ENCODE results near the gene WAC. TPM values are rescaled to one million over a fixed set of nuclear protein-coding genes. Genes with fewer than 3 reads are reported as not detected.

WAC gene
- total and polyA plus RNA-seq, 2 of the 13 experiments (the other 11 are each of a cell fraction or from before 2014, with no cell fraction given): 69.1 to 96.2 TPM

DNA sequence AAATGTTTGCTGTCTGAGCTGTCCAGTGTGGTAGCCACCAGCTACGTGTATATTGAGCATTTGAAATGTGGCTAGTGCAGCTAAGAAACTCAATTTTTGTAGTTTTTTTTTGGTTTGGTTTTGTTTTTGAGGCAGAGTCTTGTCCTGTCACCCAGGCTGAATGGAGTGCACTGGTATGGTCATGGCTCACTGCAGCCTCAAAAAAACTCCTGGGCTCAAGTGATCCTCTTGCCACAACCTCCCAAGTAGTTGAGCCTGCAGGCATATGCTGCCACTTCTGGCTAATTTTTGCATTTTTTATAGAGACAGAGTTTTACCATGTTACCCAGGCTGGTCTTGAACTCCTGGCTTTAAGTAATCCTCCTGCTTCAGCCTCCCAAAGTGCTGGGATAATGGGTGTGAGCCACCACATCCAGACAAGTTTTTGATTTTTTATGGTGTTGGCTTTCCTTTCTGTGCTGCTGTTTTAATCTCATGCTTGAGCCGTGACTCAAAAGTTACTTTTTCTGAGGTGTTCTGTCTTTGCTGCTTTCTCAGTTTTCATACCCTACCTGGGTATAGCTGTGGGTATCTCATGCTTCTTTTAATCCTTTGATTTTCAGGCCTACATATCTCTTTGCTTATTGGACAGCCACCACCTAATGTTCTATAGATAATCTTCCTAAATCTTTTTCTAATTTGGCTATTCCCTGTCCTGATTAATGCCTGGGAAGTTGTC, 16.0 kb downstream of the WAC start:
- H3K36me3 ChIP-seq (replicated peaks in 1 of 2; ENCODE audit: control insufficient read depth in 1 of 2, insufficient read depth in 2 of 2, low read length in 2 of 2): peaks cover 6 to 48% of the 10 kb centered on the region in 2 experiments
- no peak overlapping the region for H3K9ac ChIP-seq (ENCODE audit: insufficient read depth, low read depth, low read length)
- ATAC-seq: no peak
- peaks cover 40% of the 10 kb centered on the region for H4K20me1 ChIP-seq (ENCODE audit: insufficient read depth, low read length)
- TF ChIP-seq ZNF501 (CRISPR knock-in tag; IDR thresholded peaks at IDR 0.05) (no peak), SYNCRIP (IDR thresholded peaks at IDR 0.05; ENCODE audit: insufficient read depth, low read depth, low read length) (no peak), ELF1 (CRISPR knock-in tag; IDR thresholded peaks at IDR 0.05) (no peak), ATAD3A (CRISPR knock-in tag; IDR thresholded peaks at IDR 0.05) (no peak), CAMTA2 (CRISPR knock-in tag; IDR thresholded peaks at IDR 0.05; ENCODE audit: borderline replicate concordance) (no peak), ZSCAN29 (CRISPR knock-in tag; conservative IDR thresholded peaks at IDR 0.05) (no peak)
- TF ChIP-seq, protein P1, sequence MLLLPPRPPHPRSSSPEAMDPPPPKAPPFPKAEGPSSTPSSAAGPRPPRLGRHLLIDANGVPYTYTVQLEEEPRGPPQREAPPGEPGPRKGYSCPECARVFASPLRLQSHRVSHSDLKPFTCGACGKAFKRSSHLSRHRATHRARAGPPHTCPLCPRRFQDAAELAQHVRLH (CRISPR knock-in tag; IDR thresholded peaks at IDR 0.05; ENCODE audit: borderline replicate concordance, low read depth): no peak
- no peak overlapping the region for H3K27ac ChIP-seq (ENCODE audit: extremely low read length, insufficient read depth, low read length)
- CTCF ChIA-PET (ENCODE audit: low intra/inter-chr PET ratio, low total read pairs): no interaction called here
- WGBS (ENCODE audit: low lambda C conversion rate): 95% methylated on average over 2 of the region's 2 CpGs
- intact Hi-C loops (cut with micrococcal nuclease; ENCODE audit: unreplicated experiment): no loop called here
- in situ Hi-C loops (cut with HindIII; ENCODE audit: extremely low pct_ligation_motif_present, low pct_unique_long_range_greater_than_20kb): no loop called here
- no peak for DNase-seq (ENCODE audit: low spot score)
- peaks cover 92% of the 10 kb centered on the region for H3K79me2 ChIP-seq (ENCODE audit: insufficient read depth, low read length)
- BruUV-seq (replicated peaks): no TSS peak
- H3K9me3 ChIP-seq (ENCODE audit: low read length): no peaks in the 10 kb centered on the region
- FAIRE-seq: peak; percentile 21
- no peak overlapping the region for H3K4me3 ChIP-seq (replicated peaks in 1 of 3; ENCODE audit: insufficient read depth in 1 of 3, low read depth in 2 of 3, low read length in 3 of 3)
- H3K4me1 ChIP-seq (ENCODE audit: insufficient read depth, low read length): peaks cover 42% of the 10 kb centered on the region
- no peak overlapping the region for H2AFZ ChIP-seq (ENCODE audit: low read length)
- POLR2A ChIA-PET: no interaction called here
- no peak overlapping the region for H3K4me2 ChIP-seq (ENCODE audit: low read depth, low read length)
- no peaks in the 10 kb centered on the region for H3K27me3 ChIP-seq (ENCODE audit: control insufficient read depth in 1 of 2, insufficient read depth in 2 of 2, low read length in 2 of 2)

DNA sequence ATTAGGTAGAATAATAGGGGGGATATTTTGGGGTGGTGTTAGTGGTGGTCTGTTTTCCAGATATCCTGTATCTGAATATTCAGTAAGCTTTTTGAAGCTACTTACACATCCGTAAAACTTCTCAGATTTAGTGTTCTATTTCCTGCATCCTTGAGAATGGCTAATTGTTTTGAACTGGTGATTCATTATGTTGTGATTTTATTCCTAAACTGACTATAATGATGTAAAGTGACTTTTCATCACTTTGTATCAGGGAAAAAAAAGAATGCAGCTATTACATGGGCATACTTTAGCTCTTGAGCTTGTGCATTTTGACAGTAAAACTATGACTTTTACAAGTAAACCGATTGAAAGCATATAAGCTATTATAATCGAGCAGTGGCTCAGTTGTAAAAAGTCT, 18.2 kb downstream of the WAC start:
- DNase-seq (ENCODE audit: low spot score) (no peak), ATAC-seq (no peak), FAIRE-seq (no peak)
- ChIA-PET CTCF (ENCODE audit: low intra/inter-chr PET ratio, low total read pairs) (no interaction called here), POLR2A (interaction anchor here (0.9 to 1.4 kb wide), 2 partner anchors 15 to 19 kb away, joined by 3 to 6 read pairs; partner anchors contain the start of gene WAC)
- peaks cover 95% of the 10 kb centered on the region for H3K79me2 ChIP-seq (ENCODE audit: insufficient read depth, low read length)
- TSS peak; percentile 9 for BruUV-seq (replicated peaks)
- no peak overlapping the region for H3K27ac ChIP-seq (ENCODE audit: extremely low read length, insufficient read depth, low read length)
- no peaks in the 10 kb centered on the region for H3K9me3 ChIP-seq (ENCODE audit: low read length)
- H2AFZ ChIP-seq (ENCODE audit: low read length): no peak overlapping the region
- in situ Hi-C loops (cut with HindIII; ENCODE audit: extremely low pct_ligation_motif_present, low pct_unique_long_range_greater_than_20kb): no loop called here
- WGBS (ENCODE audit: low lambda C conversion rate): 97% methylated on average over 3 of the region's 3 CpGs
- H3K36me3 ChIP-seq (replicated peaks in 1 of 2; ENCODE audit: control insufficient read depth in 1 of 2, insufficient read depth in 2 of 2, low read length in 2 of 2): peaks cover 10 to 53% of the 10 kb centered on the region in 2 experiments
- H3K9ac ChIP-seq (ENCODE audit: insufficient read depth, low read depth, low read length): no peak overlapping the region
- peaks cover 45% of the 10 kb centered on the region for H4K20me1 ChIP-seq (ENCODE audit: insufficient read depth, low read length)
- no peak overlapping the region for H3K4me2 ChIP-seq (ENCODE audit: low read depth, low read length)
- intact Hi-C loops (cut with micrococcal nuclease; ENCODE audit: unreplicated experiment): no loop called here
- H3K27me3 ChIP-seq (ENCODE audit: control insufficient read depth in 1 of 2, insufficient read depth in 2 of 2, low read length in 2 of 2): no peaks in the 10 kb centered on the region
- no peak overlapping the region for H3K4me3 ChIP-seq (replicated peaks in 1 of 3; ENCODE audit: insufficient read depth in 1 of 3, low read depth in 2 of 3, low read length in 3 of 3)
- peaks cover 40% of the 10 kb centered on the region for H3K4me1 ChIP-seq (ENCODE audit: insufficient read depth, low read length)
- no peak for TF ChIP-seq NCOR1 (IDR thresholded peaks at IDR 0.05; ENCODE audit: borderline replicate concordance, low read length)
- no peak for TF ChIP-seq SOX5 (CRISPR knock-in tag; IDR thresholded peaks at IDR 0.05; ENCODE audit: borderline replicate concordance)
- TF ChIP-seq SIN3A (IDR thresholded peaks at IDR 0.05; ENCODE audit: borderline replicate concordance, low read depth, low read length): no peak
- TF ChIP-seq ZNF577 (CRISPR knock-in tag; IDR thresholded peaks at IDR 0.05; ENCODE audit: borderline replicate concordance, low read depth): no peak
- no peak for TF ChIP-seq SNRNP70 (IDR thresholded peaks at IDR 0.05; ENCODE audit: low read depth, low read length)
- TF ChIP-seq ZNF20 (CRISPR knock-in tag; IDR thresholded peaks at IDR 0.05): no peak
- TF ChIP-seq EED (CRISPR knock-in tag; IDR thresholded peaks at IDR 0.05): no peak
- TF ChIP-seq, protein P2, sequence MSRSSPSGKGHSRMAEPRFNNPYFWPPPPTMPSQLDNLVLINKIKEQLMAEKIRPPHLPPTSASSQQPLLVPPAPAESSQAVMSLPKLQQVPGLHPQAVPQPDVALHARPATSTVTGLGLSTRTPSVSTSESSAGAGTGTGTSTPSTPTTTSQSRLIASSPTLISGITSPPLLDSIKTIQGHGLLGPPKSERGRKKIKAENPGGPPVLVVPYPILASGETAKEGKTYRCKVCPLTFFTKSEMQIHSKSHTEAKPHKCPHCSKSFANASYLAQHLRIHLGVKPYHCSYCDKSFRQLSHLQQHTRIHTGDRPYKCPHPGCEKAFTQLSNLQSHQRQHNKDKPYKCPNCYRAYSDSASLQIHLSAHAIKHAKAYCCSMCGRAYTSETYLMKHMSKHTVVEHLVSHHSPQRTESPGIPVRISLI (CRISPR knock-in tag; IDR thresholded peaks at IDR 0.05; ENCODE audit: borderline replicate concordance): no peak
- TF ChIP-seq ZNF205 (CRISPR knock-in tag; IDR thresholded peaks at IDR 0.05): no peak
- no peak for TF ChIP-seq YY1 (IDR thresholded peaks at IDR 0.05; ENCODE audit: insufficient read depth, insufficient replicate concordance, low read depth, low read length)
- TF ChIP-seq NRL (CRISPR knock-in tag; IDR thresholded peaks at IDR 0.05; ENCODE audit: borderline replicate concordance): no peak
- no peak for TF ChIP-seq EEA1 (CRISPR knock-in tag; IDR thresholded peaks at IDR 0.05; ENCODE audit: borderline replicate concordance)
